LHCN-M2 (cell line): ENCODE results near the gene HES6. TPM values are rescaled to one million over a fixed set of nuclear protein-coding genes. Genes with fewer than 3 reads are reported as not detected.
"Not testable (repeated sequence)": the region's sequence is repeated elsewhere in the genome, so short reads cannot be mapped to it uniquely, and the experiment has no call there.

Source experiments
- DNase-seq: peaks from one replicate; pipeline ENCODE4 v3.0.0-alpha.2; 2012; ENCODE audit warnings: low read depth
- total RNA-seq: library from RNA; depleted of rRNA; stranded (reverse); fragments of >200 nt; gene quantifications from 2 replicates; pipeline ENCODE4 v1.2.3, GENCODE V29; 2014

Gene HES6
- total RNA-seq, 1 experiment from 2014 or later: 21.9 TPM

DNA sequence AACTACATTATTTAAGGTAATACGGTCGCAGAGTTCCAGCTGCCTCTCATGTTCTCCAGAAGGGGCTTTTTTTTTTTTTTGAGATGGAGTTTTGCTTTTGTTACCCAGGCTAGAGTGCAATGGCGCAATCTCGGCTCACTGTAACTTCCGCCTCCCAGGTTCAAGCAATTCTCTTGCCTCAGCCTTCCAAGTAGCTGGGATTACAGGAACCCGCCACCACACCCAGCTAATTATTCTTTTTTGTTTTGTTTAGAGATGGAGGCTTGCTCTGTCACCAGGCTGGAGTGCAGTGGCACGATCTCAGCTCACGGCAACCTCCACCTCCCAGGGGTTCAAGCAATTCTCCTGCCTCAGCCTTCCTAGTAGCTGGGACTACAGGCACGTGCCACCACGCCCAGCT is 33.6 kb upstream of the HES6 start:
- not testable (repeated sequence) for DNase-seq

DNA sequence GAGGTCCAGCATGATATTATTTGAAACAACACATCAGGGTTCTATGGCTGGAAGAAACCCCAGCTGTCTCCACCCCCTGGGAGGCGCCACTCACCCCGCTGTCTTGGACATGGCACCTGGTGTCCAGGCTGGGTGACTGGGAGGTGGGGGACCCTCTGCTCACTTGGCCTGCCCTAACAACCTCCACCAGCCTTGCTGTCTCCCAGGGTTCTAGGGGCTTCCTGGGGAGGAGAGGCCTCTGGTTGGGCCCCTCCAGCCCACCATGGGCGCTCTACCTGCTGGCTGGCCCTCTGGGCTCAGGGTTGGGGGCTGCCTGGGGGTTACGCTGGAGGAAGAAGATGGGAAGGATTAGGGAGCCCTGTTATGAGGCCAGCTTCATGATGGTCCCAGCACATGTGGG is 32.3 kb upstream of the HES6 start:
- DNase-seq: no peak

DNA sequence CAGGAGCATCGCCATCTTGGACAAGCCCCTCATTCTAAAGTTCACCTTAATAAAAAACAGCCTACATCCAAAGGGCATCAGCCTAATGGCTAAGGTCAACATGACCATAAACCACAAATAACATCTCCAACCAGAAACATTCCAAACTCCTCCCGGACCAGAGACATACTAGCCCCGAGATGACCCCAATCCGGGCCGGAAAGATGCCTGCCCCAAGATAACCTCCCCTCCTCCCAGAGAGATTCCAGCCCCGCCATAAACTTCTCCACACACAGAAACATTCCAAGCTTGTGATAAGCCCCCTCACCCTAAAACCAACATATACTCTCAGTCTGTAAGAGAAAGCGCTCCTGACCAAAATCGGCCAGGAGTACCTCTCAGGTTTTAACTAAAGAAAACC is 31.8 kb upstream of the HES6 start:
- not testable (repeated sequence) for DNase-seq

DNA sequence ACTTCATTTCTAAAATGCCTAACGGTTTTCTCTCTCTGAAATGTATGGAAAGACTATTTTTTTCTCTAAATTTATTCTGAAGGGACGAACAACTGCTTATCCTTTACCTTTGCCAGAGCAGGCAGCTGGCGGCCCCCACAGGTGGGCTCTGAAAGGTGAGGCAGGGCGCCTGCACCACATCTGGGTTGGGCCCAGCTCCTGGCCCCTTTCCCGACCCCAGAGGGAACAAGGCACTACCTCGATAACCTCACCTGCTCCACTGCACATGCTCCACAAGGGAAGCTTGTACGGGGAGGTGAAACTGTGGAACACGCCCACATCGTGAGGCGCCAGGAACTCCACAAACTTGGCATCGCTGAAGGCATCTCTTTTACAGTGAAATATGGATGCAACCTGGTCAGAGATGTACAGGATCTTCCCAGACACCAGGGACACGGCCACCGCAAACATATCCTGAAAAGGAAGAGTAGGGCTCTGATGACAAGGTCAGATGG is 31.3 kb upstream of the HES6 start:
- DNase-seq: no peak

DNA sequence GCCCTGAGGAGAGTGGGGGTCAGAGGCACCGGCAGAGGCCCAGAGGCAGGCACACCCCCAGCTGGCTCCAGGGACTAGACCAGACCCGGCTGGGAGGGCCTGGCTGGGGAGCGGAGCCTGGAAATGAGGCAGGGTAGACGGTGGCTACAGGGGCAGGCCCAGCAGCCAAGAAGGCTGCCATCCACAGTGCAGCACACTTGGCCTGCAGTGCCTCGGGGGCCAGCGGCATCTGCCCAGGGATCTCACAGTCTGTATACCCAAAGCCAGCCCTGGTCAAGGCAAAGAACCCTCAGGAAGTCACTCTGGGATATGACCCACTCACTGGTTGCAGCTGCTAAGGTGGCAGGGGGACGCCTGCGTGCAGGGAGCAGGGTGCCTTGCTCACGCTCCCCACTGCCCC is 30.8 kb upstream of the HES6 start:
- no peak for DNase-seq

DNA sequence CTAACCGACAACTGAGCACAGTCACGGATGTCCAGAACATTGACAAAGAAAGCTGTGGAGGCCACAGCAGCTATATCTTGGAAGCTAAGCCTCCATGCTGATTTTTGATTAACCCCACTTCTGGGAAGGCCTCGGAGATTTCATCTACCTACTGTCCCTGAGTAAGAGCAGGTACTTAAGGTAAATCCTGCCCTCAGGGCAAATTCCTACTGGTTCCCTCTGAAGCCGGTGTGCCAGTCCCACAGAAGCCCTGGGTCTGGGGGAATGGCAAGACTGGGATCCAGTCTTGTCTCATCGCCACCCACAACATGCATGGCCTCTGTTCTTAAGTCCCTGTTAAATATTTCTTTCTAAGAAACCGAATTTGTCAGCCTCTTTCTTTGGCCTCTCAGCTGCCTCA is 29.9 kb upstream of the HES6 start:
- no peak for DNase-seq

DNA sequence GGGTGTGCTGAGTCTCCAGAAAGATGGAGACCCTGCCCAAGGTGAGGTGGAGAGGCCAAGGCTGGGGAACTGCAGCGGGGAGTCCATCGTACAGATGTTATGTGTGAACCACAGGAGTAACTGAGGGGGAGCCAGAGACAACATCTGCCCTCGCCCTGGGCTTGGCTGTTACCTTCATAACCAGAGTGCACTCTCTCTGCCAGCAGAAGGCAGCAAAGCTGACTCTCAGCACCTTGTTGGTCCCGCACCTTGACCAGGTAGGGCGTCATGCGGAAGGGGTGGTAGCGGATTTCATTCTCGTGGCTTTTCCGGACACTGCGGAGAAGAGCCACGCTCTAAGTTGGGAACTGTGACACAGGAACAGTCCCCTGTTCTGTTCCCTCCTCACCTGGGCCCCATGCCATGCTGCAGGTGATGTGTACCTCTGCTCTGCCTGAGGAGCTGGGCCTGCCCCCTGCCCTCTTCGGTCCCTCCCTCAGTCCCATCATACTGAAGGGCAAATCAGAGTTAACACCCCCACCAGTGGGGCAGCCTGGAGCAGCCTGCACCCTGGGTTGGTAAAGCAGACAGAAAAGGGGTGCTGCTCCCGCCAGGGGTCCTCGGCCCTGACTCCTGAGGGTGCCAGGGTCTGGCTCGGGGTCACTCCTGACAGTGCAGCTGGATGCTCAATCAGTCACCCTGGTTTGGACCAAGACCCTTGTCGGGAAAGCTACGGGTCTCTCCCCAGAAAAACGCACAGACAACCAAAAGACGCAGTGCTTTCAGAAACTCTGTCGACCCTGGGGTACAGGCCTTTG is 28.2 kb upstream of the HES6 start:
- DNase-seq: no peak

DNA sequence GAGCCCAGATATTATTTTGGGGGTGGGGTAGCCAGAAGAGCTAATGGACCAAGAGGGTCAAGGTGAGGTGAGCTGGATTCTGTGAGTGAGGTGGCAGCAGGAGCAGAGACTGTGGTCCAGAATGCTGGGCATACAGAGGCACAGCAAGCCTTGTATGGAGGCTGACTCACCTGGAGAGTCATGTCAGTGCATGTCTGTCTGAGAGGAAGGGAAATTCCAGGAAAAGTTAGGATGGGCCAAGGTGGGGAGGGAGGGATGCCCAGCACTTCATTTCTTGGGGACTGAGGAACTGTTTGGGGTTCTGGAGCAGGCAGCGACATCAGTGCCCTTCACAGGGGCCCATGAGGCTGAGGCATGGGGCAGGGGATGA is 27.5 kb upstream of the HES6 start:
- DNase-seq: no peak

DNA sequence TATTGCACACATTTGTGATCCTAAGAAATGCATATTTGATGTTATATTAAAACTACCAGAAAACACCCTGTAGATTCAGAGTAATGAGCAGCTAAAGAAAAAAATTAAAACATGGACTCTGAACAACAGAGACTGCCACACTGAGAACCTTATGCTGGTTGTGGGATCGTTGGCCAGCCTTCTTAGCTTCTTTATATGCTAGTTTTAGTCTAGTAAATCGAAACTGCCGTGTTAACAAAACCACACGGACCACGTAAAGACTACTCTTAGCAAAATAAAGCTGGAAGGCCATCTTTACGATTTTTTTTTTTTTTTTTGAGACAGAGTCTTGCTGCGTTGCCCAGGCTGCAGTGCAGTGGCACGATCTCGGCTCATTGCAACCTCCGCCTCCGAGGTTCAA is 25.8 kb upstream of the HES6 start:
- no peak for DNase-seq

DNA sequence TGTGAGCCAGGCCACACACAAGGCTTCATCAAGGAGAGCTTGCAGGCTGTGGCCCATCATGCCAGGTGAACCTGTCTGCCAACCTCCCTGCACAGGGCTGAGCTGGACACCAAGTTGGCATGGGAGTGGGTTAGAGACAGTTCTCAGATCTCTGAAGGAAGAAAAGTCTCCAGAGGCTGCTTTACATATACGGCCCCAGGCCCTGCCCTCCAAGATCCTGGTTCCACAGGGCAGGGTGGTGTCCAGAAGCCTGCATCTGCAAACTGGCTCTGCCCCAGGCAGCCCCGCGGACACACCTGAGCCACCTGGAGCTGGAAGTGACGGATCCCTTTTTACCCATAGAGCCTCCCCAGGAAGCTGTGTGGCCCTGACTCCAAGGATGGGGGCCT is 24.2 kb upstream of the HES6 start:
- no peak for DNase-seq

DNA sequence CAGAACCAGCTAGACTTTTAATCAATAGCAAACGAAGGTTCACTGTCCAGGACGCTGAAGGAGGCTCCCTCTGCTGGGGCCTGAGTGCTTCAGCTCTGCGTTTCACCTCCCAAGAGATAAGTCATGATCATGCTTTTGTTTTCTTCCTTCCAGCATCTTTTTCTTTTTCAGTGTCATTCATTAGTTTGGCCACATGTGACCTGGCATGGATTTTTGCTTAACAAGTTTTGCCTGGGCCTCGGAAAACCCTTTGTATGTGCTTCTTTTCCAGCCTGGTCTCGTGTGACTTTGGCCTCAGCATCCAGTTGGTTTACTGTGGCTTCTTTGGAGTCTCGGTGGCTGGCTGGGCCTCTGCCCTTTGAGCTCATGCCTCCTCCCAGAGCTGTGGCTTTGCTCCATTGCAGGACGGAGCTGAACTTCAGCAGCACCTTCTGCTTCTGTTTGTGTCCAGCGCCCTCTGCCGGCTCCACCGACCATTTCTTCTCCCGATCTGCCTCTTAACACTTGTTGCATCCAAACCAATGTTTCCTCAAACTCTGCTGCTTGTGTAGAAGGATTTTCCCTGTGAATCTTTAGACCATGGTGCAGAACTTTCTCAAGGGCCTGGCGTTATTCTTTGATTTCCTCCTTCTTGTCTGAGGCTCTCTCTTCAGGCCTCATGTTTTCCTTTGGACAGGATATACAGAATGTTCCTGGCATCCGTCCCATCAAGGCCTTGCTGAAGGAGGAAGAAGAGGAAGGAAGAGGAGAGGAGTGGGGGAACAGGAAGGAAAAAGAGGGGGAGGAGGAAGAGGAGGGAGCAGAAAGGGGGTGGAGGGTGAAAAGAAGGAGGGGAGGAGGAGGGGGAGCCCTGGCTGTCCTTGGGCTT is 23.6 kb upstream of the HES6 start:
- peak; percentile 89 for DNase-seq

DNA sequence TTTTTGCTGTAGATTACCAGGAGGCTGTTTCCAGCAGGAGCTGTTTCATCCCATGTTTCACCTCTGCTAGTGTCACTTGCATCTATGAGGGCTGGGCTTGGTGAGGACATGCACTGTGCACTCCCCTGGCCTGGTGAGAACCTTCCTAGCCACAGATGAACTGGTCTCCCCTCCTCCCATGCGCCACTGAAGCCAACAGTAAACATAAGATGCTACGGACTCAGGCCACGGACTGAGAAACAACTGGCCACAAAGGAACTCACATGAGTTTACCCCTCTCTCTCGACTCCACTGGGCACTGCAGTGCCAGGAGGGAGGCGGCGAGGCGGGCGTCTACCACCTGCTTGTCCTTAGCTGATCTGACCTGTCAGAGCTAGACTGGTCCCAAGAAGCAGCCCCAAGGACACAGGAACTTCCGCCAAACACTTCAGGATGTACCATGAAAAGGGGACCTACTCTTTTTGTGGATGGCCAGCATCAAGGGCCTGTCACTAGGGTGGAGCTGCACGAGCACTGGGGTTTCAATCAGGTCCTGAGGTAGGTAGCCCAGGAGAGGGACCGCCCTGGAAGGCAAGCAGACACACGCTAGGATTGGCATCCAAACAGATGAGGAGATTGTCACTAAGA is 22.8 kb upstream of the HES6 start:
- no peak for DNase-seq

DNA sequence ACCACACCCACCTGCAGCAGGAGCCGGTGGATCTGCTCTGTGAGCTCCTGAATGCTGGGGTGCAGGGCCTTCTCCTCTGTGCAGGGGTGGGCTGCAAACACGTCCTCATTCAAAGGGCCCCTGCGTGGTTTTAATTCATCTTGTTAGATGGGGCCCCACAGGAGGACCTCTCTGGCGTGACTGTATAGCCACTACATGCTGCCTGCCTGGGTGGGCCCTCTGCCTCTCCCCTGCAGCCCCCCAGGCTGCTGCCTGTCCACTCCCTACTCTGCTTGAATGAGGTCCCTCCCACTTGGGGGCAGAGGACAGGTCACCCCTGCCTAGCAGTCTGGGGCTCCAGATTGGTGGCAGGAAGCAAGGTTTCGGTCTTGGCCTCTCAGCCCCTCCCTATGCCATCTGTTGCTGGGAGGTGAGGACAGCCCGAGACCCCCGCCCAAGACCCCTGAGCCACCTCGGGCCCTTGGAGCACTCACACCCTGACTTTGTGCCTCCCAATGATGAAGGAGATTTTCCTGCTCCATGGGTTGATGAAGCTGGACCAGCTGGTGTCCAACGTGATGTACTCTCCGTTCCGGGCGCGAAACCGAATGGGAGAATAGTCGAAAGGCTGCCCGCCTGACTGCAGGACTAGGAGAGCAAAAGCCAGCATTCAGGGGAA is 22.0 kb upstream of the HES6 start:
- DNase-seq: no peak

DNA sequence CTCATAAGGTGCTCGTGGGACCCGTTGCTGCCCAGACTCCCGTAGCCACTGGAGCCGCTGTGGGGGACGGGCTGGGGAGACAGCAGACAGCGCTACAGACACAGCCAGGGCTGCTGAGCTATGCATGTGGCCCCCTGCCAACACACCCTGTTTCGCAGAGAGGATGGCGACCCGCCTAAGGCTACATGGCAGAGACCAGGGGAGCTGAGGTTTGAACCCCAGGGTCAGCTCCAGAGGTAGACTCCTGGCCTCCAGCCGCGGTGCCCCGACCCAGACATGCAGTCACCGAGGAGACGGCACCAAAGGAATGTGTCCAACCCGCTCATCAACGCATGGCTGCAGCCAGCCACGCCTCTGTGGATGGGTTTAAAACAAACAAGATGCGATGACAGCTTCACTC is 21.0 kb upstream of the HES6 start:
- no peak for DNase-seq

DNA sequence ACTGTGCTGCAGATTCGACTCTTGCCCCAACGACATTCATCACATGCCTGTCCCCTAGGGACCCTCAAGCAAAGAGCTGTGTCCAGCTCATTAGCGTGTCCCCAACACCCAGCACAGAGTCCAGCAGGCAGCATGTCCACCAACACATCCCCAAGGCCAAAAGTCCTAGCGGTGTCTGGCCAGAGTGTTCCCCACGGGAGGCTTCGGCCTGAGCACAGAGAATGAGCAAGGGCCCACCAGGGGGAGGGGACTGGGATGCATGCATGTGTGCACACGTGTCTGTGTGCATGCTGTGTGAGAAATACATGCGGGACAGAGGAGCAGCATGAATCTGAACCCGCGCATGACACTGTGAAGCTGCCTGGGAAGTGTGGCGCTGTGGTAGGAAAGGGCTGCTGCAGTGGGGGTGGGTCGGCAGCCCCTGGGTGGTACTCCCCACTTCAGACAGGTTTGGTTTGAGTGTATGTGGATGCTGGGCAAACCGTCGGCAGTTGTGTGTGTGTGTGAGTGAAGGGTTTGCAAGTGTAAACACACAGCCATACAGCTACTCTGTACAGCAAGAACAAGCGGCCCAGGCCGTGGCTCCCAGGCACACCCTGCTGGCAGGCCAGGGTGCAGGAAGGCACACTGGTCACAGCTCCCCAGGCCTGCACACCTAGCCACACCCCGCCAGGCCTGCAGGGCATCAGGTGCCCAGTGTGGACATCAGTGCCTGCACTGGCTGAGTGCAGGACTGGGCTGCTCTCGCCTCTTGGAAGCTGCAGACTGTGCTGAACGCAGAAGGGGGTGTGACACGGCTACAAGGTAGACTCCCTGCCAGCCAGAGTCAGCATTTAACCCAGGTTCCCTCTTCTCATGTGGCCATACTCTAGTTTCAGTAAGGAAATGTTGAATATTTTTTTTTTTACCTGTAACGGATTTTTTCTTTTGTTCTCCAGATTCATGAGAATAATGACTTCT is 19.5 kb upstream of the HES6 start:
- no peak for DNase-seq

DNA sequence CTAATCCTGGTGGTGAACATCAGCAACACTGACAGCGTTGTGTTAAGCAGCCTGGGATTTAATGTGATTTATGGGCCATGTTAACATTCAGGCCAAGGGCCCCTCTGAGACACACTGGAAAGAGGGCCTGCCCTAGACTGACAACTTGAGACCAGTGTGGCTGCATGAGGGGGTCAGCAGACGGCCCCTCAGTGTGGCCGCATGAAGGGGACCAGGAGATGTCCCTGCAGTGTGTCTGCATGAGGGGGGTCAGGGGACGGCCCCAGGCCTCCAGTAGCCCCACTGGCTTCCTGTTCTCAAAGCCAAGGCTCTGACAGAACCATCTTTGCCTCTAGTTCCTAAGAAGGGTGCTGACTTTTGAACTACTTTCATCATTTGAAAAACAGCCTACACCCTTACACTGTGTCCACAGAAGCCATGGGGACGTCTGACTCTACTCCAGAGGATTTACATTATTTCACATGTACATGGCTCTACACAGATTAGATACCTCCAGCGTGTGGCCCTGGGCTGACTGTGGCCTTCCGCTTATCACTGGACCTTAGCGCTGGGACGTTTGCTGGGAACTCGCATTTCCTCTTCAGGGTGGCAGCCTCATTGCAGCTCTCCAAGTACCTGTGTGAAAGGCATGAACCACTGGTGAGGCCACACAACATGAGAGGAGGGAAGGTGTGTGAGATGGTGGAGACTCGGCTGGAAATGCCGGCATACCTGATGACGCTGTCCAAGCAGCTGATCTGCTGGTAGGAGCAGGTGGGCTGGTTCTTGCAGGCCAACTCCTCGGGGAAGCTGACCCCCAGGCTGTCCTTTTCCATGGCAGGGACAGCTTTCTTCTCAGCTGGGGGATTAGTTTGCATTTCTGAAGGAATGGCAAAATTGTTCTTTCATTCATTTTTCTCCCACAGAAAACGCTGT is 18.2 kb upstream of the HES6 start:
- no peak for DNase-seq

DNA sequence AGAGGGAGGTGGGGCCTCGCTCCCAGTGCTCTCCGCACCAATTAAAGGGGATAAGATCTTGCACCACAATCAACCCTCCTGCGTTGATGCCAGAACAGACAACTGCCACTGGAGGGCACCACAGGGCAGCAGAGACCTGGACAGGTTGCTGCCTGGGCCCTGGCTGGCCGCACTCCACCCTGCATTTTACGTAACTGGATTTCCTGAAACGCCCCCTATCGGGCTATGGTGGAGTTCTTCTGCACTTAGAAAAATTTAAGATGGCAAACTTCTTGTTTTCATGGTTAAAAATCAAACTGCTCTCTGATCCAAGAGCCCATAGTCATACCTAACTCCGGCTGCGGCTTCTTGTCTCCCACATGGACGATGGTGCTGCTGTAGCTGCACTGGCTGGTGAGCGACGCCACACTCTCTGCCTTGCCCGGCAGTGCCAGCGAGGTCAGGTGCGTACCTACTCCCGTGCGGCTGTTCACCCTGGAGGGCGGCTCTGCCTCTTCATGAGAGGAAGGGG is 16.8 kb upstream of the HES6 start:
- DNase-seq: peak; percentile 64

DNA sequence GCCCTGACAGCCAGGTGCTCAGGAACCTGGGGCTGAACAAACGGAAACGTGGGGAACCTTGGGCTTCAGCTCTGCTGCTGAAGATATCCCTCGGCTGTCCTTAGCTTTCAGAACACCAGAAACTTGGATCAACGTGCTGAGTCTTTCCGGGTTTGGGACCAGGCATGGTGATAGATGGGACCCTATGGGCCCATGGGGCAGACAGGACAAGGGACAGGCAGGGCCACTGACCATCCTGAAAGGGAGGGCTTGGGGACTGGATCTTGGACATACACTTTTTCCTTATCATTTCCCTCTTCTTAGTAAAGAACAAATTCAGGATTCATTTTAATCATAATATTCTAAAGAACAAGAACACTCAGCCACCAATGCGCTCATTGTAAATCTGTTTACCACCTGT is 16.3 kb upstream of the HES6 start:
- DNase-seq: no peak

DNA sequence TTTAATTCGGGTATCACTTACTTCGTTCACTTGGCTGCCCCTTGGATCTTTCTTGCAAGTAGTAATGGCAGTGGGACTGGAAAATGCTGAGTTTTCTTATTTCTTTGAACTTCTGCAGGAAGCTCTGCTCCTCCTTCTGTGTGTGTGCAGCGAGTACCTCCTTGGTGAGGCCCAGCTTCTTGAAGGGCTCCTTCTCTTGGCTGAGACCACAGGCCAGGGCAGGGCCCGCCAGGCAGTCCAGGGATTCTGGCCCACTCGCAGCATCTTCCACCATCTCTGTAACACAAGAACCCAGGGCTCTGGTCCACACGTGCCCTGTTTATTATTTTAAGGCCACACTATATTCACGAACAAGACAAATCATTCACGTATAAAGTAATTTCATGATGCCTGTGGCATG is 15.8 kb upstream of the HES6 start:
- no peak for DNase-seq
